Putamen (tissue), 1 donor: Measurements from ENCODE around the gene DISP2.

Experiments used
- DNase-seq: peaks from one replicate; pipeline ENCODE4 v3.0.0-alpha.2; 2016; ENCODE audit warnings: low spot score

DISP2 gene

DNA sequence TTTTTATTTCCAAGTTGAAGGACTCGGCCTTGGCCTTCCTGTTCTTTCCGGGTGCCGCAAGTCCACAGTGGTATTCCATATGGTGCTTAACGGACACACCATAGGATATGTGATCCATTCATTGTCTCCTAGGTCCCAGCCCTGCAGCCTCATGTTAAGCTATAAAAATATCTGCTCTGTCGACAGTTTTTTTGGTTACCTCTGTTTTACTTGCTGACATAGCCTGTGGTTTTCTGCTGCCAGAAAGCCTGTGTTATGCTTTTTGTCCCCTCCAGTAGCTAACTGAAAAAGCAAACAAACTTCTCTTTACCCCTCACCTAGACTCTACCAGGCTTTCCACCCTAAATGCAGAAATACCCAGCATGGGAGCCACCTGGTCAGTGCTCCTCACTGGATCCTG is 29.3 kb upstream of the DISP2 start:
- DNase-seq: no peak

DNA sequence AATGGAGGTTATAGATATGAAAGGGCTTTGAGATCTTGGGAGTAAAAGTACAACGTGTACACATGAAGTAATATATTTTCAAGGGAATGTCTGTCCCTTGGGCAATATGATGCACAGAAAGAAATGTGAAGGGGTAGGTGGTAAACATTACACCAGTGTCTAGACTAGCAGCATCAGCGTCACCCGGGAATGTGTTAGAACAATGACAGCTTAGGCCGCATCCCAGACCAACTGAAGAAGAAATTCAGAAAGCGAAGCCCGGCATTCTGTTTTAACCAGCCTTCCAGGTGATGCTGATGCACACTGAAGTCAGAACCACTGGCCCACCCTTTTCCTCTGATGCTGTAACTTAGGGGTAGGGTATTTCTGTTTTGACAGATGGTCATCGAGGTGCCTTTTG is 28.2 kb upstream of the DISP2 start:
- DNase-seq: no peak

DNA sequence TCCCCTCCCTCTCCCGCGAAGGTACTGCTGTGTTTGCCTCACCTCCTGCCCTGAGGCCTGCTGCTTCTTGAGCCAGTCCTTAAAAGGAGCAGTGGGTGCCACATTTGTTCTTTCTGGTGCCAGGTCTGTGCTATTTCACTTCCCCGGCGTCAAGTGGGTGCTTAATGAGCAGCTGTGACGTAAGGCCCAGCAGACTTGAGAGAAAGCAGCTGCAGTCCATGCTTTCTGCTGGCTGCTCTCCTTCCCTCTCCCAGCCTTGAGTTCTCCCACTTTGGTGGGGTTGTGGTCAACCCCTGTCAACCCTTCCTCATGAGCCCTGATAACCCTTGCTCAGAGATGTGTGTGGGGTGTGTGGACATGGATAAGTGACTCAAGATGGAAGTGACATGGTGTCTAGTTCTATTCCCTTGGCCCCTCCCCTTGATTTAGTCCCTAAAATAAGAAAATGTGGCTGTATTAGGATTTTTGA is 27.6 kb upstream of the DISP2 start:
- DNase-seq: no peak

DNA sequence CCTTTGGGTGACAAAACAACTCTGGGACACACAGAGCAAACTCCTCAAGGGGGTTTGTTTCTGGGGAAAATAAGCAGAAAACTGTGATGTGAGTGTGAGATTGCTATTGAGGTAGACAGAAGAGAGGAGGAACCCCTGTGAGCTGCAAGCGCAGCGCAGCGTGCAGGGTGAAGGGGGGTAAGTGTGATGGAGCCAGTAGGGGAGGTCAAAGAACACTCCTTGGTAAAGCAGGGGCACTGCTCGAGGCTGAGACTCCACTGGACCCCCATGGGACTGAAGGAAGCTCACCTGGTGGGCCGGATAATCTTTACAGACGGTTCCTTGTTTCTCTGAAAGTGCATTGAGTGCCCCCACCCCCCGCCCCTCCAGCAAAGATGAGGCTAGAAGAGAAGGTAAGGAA is 27.0 kb upstream of the DISP2 start:
- no peak for DNase-seq

DNA sequence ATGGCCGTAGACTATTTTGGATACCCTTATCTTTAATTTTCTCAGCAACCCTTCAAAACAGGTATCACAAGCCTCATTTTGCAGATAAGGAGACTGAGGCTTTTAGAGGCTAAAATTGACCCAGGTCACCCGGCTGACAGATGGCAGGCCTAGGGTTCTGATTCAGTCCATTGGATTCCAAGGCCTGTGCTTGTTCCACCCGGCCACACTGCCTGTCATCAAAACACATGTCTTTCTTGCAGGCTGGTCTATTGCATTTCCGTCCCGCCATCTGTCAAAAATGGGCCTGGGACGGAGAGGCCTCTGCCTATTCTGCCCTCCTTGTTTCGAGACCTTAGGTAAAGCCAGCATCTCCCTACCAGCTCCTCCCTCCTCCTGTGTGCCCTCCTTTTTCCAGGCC is 26.4 kb upstream of the DISP2 start:
- no peak for DNase-seq

DNA sequence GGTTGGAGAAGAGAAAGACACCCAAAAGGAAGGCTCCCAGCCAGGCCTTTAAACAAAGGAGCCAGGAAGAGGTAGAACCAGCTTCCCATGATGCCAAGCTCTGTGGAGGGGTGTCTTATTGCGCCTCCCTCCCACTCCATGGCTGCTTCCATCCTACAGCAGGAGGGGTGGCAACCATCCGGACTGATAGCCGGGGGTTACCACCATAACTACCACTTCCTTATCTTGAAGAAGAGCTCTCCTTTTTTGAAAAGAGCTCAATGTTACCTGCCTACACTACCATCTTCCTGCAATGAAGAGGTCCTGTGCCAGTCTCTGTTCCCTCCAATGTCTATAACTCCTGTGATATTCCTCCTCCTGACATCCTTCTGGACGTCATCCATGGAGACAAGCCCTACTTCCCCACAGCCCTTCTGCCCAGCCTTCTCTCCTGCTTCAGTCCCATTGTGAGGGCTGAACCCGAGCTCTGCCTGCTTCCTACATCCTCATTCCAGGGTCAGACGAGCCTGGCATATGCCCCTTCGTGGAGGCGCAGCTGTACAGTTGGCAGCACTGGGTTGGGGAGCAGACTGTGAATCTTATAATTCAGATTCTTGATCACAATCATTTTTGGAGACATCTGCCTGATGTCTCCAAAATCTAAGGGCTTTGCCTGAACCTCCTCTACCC is 25.8 kb upstream of the DISP2 start:
- DNase-seq: no peak

DNA sequence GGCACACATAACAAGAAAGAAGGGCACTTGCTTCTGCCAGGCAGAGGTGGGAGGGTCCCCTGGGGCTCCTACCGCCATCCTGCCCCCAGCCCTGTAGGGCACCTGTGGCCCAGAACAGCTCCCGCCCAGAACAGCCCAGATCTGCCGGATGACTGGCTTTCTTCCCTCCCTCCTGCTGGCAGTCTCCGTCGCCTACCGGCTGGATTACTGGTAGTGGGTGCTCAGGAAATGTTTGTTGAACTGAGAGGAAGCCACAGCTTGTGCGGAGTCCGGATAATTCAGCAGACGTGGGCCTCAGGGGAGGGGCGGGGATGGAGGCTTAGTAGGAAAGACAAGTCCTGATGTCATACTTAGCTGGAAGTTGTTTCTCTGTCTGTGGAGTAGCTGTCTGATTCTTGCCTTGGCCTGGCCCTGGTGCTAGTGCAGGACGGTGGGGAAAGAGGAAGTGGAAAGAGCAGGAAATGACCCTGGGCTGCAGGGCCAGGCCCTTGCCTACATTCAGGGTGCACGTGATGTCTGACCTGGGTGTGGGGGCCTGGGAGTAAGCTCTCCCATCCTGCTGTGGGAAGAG is 24.0 kb upstream of the DISP2 start:
- DNase-seq: peak; percentile 54

DNA sequence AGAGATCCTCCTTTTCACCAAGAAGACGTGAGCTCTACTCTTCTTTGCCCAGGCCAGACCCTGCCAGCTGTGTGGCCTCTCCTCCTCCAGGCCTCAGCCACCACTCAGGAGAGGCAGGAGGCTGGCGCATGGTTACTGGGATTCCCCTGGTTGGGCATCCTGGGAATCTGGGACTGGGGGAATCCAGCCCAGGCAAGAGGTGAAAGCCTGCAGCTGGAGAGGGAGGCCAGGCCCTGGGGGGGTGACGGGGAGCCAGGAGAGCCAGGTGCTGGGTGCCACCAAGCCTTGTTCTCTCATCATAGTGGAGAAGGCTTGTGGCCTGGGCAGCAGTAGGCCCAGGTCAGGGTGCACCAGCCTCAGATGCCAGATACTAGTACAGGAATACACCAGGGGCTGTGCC is 23.5 kb upstream of the DISP2 start:
- DNase-seq: no peak

DNA sequence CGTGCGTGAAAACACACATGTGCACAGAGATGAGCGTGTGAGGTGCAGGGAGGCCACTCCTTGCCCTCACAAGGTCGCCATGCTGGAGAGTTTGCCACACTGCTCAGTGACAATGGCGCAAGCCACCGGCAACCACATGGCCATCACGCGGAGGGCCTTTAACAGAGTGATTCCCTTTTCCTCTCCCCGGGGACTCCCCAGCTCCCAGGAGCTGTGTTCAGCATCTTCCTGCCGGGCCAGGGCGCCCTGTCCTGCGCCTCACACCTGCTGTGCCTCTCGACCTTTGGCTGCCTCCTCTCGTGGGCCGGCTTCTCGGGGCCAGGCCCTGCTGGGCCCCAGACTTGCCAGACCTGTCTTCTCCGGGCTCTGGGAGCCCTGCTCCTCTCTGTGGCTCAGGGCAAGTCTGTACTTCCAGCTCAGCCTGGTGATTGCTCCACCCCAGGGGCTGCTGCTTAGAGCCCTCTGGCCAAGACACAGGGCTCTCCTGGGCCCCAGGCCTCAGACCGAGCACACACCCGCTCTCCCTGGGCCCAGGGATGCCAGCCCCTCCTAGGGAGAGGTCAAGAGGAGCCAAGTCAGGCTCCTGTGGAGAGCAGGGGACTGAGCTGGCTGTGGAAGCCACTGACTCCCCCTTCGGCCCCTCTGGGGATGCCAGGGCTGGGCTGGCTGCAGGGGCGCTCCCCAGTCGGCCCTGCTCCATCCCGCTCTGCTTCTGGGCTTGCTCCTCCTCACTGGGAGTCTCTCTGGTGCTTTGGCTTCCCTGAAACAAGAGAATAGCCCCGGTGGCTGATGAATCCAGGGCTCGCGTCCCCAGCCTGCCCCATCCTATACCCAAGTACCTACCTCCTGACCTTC is 22.9 kb upstream of the DISP2 start:
- no peak for DNase-seq

DNA sequence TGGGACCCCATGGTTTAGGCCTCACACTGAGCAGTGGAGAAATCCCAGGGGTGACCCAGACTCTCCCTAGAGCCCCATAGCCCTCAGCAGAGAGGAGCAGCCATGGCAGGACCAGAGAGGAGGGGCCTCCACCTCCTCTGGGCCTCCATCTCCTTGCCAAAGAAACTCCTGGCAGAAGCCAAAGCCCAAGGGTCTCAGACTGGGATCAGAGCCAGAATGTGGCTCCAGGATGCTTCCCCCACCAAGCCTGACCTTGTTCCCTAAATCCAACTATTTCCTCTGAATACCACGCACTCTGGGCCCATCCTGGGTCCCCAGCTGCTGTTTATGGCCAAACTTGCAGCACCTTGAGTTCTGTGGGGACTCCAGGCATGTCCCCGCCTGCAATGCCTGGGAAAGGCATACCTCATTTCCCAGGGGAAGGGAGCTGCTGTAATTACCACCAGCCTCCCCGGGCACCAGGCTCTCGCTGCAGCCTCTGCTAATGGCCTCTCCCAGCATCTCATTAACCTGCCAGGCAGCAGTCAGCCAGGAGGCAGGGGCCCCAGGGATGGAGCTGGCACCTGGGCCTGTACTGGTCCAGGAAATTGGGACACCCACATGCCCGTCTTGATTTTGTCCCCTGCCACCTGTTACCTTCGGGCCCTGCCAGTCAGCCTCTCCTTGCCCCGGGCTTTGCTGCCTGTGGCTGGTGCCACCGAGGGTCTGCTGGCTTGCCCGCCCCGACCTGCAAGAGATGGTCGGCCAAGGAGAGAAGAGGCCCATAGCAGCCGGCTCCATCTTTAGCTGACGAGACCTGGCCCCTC is 21.9 kb upstream of the DISP2 start:
- DNase-seq: no peak

DNA sequence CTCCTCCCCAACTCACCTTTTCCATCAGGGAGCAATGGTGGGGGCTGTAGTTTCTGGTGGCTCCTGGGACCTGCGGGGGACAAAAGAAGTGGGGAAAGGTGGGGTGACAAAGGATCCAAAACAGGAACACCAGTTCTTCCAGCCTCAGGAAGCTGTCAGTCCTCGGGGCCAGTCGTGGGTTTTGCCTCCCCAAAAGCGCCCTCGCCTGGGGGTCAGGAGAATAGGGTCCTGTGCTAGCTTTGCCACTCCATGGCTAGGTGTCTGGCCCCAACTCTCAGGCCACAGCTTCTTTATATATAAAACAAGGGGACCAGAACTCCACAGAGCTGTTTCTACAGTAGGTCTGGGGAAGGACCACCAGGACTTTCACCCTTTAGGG is 21.3 kb upstream of the DISP2 start:
- DNase-seq: no peak

DNA sequence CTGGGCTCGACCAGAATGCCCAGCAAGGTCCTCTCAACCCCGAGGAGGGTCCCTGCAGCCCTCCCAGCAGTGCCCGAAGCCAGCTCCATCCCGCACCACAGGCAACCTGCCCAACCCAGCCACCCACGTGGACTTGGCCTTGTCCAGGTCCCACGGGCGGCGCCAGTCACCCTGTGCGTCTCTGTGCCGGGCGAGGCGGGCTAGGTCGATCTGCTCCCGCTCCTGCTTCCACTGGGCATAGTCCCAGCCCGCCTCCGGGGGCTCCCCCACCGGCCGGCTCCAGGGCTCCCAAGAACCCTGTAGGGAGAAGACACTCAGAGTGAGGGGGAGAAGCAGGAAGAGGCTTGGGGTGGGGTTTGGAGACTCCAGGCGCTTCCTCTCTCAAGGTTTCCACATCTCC is 20.4 kb upstream of the DISP2 start:
- DNase-seq: no peak

DNA sequence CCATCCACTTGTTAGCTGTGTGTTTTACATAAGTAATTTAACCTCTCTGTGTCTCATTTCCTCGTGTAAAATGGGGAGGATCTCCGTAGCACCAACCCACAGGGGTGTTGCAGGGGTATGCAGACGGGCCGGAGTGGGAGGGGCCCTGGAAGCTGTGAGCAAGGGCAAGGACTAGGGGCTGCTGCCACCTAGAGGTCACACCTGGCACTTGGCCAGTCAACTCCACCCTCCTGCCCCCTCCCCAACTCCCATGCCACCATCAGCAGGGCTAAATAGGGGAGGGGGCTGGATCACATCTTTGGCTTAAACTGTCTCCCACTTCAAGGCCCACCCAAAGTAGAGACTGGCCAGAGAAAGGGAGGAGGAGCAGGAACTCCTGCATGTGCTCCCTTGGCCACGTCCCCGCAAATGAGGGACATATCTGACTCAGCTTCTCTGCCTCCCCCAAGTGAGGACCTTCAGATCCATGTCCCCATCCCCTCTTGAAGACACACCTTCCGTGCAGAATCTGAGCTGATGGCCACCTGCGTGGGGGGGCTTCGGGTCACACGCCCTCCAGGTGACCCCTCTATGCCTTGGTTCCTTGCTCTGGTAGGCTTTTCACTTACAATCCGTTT is 19.9 kb upstream of the DISP2 start:
- DNase-seq: peak; percentile 49

DNA sequence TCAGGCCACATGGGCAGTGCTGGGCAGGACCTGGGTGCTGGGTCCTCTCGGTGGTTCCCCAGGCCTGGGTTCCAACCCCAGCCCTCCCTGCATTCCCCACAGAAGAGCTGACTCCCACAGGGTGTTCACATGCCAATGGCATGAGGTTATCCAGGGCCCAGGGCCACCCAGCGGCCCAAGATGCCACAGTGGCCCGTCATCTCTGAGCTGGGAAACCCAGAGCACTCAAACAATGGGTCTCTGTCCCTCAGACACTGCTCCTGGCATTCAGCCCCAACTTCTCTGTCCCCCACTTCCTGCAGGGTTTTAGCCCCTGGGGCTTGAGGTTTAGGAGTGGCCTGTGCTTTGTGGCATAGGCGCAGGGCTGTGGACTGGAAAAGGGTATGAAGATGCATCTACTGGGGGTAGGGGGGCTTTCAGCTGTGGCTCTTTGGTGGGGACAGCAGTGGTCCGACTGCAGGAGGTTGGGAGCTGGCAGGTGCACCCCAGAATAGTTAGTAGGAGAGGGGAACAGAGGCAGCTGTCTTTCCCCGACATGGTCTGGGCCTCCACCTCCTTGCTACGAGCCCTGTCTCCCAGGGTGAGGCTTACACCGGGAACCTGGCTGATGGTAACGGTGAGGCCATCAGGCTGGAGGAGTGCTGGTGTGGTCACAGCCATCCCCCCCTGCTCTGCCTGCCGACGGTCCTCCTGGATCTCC is 18.9 kb upstream of the DISP2 start:
- peak; percentile 84 for DNase-seq

DNA sequence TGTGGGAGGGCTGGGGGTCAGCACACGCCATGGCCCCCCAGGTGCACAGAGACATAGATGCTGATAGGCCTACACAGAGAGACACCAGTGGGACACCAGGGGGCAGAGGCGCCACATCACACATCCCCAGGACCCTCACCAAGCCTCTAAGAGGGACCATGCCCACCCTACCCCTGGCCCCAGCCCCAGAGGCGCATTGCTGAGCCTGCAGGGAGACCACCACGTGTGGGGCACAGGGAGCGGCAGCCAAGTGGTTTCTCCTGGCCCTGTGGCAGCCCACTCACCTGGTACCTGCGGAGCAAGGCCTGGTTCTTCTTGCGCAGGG is 18.4 kb upstream of the DISP2 start:
- no peak for DNase-seq

DNA sequence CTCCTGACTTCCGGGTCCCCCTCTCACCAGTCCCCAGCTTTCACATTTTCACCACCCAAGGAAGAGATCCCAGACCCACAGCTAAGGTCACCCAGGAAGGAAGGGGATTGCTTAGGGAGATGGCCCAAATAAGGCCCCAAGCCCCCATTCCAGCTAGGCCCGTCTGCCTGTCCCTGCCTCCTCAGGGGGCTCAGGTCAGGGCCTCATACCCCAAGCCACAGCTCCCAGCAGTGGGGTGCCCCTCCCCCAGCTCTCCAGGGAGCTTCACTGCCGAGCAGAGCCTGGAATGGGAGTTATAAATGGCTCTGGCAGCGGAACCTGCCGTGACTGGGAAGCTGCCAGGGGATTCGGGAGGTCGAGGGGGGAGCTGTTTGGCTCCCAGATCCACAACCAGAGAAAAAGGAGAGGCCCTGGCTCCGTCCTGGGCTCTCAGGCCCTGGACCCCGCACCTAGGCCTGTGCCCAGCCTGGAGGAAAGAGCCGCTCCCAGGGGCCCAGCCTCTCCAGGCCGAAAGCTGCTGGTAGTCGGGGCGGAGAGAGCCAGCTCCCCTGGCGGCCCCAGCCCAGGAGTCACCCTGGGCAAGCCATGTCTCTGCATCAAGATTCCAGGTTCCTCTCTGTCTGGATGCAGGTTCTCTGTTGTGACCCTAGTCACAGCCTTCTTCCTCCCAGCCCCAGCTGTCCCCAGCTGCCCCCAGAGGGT is 17.8 kb upstream of the DISP2 start:
- DNase-seq: peak; percentile 67

DNA sequence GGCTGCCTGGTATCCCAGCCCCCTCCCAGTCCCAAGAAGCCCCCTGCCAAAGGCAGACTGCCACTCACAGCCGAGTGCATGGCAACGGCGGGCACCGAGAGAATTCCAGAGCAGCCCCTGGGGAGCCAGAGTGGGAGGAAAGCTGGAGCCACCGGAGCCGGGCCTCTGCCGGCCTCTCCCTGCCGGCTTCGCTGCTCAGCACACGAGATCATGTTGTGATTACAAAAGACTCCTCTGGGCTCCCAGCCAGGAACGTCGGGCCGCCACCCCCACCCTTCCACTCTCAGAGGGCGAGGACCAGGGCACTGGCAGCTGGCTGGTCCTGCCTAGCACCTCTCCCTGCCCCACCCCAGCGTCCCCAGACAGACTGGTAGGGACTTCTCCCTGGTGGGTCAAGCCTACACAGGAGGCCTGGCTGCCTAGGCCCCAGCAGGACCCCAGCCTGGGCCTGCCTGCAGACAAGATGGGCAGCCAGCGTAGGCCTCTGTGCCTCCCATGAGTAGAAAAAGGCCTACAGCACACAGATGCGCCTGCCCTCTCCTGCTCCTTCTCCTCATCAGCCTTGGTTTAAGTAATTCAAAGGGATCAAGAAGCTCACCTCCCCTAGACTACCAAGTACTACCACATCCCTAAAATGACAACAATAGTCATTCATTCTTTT is 17.1 kb upstream of the DISP2 start, which contains the start of gene CCDC9B:
CCDC9B (minus strand) TSS at position 200 of the 661 bp plus-strand sequence; CDS start at position 80, 120 bp downstream.
- peak; percentile 86 for DNase-seq

DNA sequence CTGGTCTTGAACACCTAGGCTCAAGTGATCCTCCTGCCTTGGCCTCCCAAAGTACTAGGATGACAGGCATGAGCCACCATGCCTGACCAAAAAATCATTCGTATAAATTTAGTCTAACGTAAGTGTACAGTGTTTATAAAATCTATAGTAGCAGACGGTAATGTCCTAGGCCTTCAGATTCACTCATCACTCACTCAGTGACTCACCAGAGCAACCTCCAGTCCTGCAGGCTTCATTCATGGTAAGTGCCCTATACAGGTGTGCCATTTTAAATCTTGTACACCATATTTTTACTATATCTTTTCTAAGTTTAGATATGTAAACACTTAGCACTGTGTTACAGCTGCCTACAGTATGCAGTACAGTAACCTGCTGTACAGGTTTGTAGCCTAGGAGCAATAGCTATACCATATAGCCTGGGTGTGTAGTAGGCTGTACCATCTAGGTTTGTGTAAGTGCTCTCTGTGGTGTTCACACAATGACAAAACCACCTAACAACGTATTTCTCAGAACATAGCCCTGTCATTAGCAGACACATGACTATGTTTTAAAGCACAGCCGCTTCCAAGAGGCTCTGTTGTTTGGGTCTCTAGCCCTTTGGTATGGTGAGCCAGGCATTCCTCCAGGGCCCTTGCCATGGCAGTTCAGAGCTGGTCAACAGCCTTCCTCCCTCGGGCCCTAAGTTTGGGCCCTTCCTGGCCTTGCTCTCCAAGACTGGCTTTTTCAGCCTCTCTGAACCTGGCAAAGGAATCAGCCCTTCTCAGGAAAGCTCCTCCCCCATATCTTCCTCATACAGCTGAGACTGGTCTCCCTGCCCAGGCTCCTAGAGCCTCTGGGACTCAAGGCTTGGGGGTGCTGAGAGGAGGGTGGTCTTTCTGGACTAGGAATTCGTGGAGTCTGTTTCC is 15.4 kb upstream of the DISP2 start:
- DNase-seq: no peak

DNA sequence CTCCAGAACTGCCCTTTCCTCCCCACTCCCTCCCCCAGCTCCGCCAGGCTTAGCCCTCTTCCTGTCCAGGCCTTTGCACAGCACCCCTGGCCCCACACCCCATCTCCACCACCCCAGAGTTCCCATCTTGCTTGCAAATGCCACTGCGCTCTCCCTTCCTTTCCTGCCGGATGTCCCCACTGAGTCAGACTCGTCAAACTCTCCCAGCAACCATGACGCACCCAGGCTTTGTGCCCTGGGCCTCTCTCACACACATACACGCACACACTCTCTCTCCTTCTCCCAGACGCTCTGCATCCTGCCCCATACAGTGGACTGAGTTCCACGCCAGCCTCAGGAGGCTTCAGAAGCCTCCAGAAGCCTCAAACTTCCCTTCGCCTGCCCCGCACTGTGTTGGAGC is 14.5 kb upstream of the DISP2 start:
- DNase-seq: no peak
